Measurements from ENCODE around the gene LYSMD1. TPM values are rescaled to one million over a fixed set of nuclear protein-coding genes. Genes with fewer than 3 reads are reported as not detected.

Gene LYSMD1
- total RNA-seq, 4 donors from 2014 or later = 10.1 to 15.0 (median 10.9) TPM

GRCh38 chr1:151133018-151133806 lies 32.5 kb downstream of the LYSMD1 start:
- TF ChIP-seq CTCF (IDR thresholded peaks at IDR 0.05; ENCODE audit: low read depth) = no peak

GRCh38 chr1:151132335-151133017 lies 33.2 kb downstream of the LYSMD1 start:
- no peak for TF ChIP-seq CTCF (IDR thresholded peaks at IDR 0.05; ENCODE audit: low read depth)

GRCh38 chr1:151131701-151132334 lies 33.9 kb downstream of the LYSMD1 start:
- TF ChIP-seq CTCF (IDR thresholded peaks at IDR 0.05; ENCODE audit: low read depth) = no peak

GRCh38 chr1:151130987-151131586 lies 34.6 kb downstream of the LYSMD1 start:
- TF ChIP-seq CTCF (IDR thresholded peaks at IDR 0.05; ENCODE audit: low read depth) = no peak

- TF ChIP-seq CTCF (IDR thresholded peaks at IDR 0.05; ENCODE audit: low read depth) = no peak
Observed at GRCh38 chr1:151128800-151129199, 36.9 kb downstream of the LYSMD1 start.

GRCh38 chr1:151124763-151125403 lies 40.8 kb downstream of the LYSMD1 start:
- no peak for TF ChIP-seq CTCF (IDR thresholded peaks at IDR 0.05; ENCODE audit: low read depth)

All from subcutaneous adipose tissue (tissue), 4 donors.